GM21786 (cell line): ENCODE results near the gene ELOVL2.
"Not testable (repeated sequence)": the region's sequence is repeated elsewhere in the genome, so short reads cannot be mapped to it uniquely, and the experiment has no call there.

Experiments
- ATAC-seq: cut with Tn5 transposase; IDR thresholded peaks from one replicate; pipeline ENCODE4 v1.9.1; 2021; ENCODE audit not compliant: unreplicated experiment

The ELOVL2 gene

GRCh38 chr6:11023032-11023431 lies 21.1 kb downstream of the ELOVL2 start:
- no peak for ATAC-seq

GRCh38 chr6:11021714-11022113 lies 22.4 kb downstream of the ELOVL2 start:
- ATAC-seq, result no peak

GRCh38 chr6:11021003-11021402 lies 23.1 kb downstream of the ELOVL2 start:
- ATAC-seq, result no peak

DNA sequence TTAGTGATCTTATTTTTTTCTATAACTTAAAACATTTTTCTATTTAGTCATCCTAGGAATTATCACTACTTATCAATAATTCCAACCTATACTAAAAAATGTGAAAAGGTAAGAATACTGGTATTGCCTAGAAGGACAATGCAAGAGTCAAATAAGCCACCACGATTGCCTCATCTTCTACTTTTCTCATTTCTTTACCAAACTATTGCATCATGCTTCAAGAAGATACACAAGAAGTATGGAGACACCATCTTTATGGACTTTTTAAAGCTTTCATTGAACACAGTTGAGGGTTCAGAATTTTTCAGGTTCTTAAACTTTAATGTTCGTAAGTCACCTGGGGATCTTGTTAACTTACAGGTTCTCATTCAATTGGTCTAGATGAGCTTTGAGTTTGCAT lies 25.9 kb downstream of the ELOVL2 start:
- ATAC-seq, result no peak

DNA sequence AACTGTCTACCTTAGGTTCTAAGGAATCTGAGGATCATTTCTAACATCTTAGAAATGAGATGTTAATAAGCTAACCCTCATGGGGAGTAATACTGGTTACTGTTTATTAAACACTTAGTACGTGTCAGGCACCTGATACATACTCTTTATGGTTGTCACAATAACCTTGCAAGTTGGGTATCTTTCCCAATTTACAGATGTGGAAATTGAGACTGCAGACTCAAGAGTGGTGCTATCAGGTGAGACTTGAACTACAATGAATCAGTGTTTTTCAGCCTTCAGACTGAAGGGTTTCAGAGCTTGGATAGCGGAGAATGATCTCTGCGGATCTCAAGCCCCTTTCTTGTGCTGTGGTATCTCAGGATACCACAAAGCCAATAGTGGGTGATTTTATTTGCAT lies 27.0 kb downstream of the ELOVL2 start:
- ATAC-seq, result no peak

DNA sequence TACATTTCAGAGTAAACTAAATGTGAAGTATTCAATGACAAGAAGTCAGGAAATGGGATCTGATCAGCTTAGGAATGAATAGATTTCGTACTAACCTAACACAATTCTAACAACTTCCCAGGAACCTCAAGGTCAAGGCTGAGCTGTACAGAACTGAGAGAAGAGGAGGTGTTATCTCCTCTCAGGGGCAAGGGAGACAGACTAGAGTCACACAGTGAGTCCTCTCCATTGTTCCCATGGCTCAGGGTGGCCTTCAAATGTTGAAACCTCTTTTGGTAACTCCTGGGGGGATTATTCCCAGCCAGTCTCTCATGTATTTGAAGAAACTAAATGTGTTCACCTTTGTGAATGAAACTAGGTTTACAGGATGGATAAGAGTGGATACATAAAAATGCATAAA lies 27.7 kb downstream of the ELOVL2 start:
- ATAC-seq, result no peak

DNA sequence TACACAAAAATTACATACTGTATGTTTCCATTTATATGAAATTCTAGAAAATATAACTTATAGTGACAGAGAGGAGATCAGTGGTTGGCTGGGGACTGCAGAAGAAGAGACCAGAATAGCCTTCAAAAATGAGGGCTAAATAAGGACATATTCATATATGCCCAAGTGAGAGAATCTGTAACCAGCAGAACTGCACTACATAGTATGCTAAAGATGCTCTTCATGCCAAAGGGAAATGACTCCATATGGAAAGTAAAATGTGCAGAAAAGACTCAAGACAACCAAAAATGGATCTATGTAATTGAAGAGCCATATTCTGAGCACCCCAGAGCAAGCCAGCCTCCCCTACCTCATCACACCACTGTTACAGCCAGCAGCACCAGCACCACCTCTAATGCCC lies 29.0 kb downstream of the ELOVL2 start:
- ATAC-seq, result no peak

GRCh38 chr6:11013721-11014070 lies 30.4 kb downstream of the ELOVL2 start:
- no peak for ATAC-seq

DNA sequence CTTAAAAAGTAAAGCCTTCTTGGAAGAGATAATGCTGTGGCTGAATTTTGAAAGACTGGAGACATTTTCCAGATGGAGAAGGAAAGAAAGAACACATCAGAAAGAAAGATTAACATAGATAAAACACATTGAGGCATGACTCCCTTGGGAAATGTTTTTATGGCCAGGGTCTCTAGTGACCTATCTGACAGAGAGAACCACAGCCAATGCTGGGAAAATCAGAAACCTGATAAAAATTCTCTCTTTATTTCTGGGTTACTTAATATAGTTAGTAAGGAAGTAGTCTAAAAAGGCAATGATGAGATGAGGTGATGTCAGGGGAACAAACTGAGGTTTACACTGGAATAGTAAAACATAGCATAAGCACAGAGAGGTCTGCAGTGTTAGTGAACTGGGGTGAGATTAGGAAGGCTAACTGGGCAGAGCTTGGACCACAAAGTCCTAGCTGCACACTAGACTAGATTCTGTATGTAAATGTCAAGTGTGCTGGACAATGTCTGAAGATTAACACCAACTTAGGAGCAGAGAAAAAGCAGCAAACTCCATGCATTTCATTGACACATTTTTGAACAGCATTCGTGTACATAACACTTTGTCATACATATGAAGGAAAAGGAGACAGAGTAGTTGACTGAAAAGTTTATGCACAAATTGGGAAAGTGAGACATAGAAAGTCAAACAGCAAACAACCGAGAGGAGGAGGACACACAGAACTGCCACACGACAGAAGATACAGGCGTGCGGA lies 31.0 kb downstream of the ELOVL2 start:
- ATAC-seq, result no peak

GRCh38 chr6:11012295-11012754 lies 31.8 kb downstream of the ELOVL2 start:
- ATAC-seq, result no peak

- ATAC-seq, result no peak
Observed at GRCh38 chr6:11011787-11012234, 32.3 kb downstream of the ELOVL2 start.

GRCh38 chr6:11009353-11009752 lies 34.8 kb downstream of the ELOVL2 start:
- no peak for ATAC-seq

DNA sequence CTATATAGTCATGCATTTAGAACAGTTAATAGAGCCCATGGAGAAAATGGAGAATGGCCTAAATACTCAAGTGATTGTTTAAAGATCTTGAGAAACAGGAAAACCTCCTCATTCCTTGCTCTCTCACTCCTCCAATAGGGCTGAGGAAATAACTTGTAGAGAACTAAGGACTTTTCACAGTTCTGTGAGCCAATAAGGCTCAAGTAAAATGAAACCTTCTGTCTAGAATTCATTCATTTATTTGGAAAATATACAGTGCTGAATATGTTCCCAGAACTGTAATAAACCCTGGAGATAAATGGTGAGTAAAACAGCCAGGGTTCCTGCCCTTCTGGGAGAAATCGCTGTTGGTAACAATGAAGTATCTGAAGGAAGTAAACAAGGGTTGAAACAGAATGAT lies 35.3 kb downstream of the ELOVL2 start:
- no peak for ATAC-seq

DNA sequence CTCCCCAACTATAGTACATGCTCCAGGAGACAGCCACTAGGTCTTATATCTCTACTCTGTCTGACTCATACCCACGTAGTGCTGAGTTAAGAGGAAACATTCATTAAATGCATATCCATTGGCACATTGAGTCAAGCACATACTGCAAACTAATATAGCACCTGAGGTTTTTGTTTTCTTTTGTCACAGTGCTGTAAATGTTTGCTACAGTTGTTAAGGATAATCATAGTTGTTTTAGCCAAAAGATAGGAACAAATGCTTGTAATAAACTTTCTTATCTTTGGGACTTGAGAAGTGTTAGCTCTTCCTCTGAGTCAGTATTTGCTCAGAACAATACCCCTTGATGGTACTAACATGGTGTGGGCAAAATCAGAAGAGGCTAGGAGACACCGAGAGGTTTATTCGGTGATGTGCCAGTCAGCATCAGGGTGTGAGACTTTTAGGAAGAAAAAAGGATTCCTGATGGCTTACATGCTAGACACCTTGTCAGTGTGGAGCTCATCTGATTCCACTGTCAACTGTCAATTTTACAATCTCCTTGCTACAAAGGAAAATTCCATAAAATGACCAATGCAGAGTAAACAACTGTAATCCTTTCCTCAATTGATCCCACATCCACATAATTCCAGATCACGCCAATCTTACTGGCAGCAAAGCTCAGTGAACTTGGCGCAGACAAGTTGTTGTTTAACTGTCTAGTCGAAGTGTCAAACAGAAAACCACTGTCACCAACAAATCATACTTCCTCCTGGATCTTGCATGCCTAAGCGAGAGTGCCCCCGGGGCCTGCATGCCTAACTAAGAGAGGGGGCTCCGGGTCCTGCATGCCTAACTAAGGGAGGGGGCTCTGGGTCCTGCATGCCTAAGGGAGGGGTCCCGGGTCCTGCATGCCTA lies 36.1 kb downstream of the ELOVL2 start:
- no peak for ATAC-seq

DNA sequence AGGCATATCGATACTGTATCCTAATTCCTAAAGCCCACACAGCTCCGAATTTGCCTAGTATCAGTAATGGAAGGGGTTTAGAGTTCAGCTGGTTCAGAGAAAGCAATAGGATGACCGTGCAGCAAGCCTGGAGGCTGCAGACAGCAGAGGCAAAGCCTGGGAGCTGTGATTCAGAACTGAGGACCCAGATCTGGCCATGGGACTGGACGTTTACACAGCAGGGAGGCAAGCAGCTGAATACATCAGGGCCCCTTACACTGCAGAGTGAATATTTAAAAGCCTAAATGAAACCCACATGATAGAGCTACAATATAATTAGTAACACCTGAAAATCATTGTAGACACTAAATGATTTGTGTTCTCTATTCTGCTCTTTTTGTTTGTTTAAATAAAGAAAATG lies 38.0 kb downstream of the ELOVL2 start:
- ATAC-seq, result no peak

DNA sequence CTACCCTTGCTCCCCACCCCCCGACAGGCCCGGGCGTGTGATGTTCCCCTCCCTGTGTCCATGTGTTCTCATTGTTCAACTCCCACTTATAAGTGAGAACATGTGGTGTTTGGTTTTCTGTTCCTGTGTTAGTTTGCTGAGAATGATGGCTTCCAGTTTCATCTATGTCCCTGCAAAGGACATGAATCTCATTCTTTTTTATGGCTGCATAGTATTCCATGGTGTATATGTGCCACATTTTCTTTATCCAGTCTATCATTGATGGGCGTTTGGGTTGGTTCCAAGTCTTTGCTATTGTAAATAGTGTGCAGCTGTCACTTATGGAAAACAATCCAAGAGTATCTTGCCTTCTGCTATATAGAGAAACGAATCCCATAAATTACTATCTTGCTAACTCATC lies 40.8 kb downstream of the ELOVL2 start:
- ATAC-seq, result not testable (repeated sequence)

DNA sequence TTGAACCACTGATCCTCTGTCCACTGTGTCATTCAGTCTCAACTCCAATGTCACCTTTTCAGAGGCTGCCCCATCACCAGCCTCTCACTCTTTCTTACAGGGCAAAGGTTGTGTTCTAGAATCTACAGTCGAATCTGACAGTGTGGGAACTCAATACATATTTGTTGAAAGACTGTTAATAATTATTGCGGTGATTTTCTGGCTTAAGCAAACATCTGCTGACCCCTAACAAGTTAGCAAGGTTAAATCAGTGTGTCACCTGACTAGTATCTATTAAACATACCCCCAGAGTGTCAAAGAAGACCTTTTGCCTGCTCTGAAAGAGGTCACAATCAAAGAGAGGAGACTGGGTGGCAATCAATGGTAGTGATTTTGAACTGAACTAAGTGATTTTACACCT lies 41.9 kb downstream of the ELOVL2 start:
- no peak for ATAC-seq

DNA sequence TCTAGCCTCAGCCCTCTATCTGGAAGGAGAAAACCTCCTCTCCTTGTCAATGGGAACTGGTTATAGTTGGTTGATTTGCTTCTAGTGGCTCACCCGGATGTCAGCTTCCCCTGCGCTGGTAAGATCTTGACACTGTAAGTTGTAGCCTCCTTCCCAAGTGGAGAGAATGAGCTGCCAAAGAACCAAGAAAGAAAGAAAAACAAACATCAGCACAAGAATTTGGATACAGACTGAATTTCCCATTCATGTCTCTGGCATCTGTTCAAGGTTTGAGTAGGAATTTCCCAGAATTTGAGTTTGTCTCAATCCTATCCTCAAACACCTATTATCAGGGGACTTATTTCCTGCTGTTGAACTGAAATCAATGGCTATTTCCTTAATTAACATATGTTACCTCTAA lies 44.1 kb downstream of the ELOVL2 start:
- no peak for ATAC-seq

GRCh38 chr6:10995114-10995707 lies 48.9 kb downstream of the ELOVL2 start:
- ATAC-seq, result no peak

- ATAC-seq, result no peak
Observed at GRCh38 chr6:10993896-10994295, 50.2 kb downstream of the ELOVL2 start.

DNA sequence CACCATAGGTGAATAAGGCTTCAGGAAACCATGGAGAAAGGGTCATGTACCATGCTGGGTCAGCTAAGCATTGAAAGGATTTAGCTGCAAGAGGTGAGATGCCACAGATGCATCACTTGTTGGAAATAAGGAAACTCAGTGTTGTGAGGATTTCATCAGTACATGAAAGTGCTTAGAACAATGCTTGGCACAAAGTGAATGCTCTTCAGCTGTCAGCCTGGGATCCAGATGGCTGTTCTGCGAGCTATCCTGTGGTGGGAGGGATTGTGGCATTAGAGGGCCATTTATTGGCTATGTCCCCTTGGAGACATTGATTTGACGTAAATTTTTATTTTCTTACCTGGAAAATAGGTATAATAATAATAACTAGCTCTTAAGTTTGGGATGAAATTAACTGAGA lies 53.0 kb downstream of the ELOVL2 start:
- ATAC-seq, result no peak

DNA sequence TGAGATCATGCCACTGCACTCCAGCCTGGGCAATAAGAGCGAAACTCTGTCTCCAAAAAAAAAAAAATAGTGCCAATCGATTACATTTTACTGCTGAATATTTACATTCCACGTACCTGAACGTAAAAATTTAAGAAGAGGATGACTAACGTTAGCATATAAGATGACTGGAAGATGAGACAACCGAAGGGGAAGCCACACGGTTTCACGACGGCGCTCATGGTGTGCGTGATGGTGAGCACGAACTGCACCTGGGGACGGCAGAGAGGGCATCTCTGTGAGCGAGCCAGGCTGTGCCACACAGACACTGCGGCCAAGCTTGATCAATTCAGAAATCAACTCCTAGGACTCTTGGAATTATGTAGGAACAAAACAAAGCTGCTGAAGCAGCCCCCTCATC lies 54.5 kb downstream of the ELOVL2 start:
- ATAC-seq, result no peak
